OCI-LY1 (cell line): ENCODE data around the gene DHH.

Experiments
- H2AFZ ChIP-seq: fragments of 200-600 bp; sonication (generic), shearing (Covaris generic); 2 replicates; pipeline ENCODE4 v1.6.0; 2014; ENCODE audit warnings: antibody characterized with exemption, mild to moderate bottlenecking, low read length
- H3F3A ChIP-seq: fragments of 200-600 bp; sonication (generic), shearing (Covaris generic); 2 replicates; pipeline ENCODE4 v1.6.0; 2014; ENCODE audit warnings: mild to moderate bottlenecking, antibody characterized with exemption, low read length, moderate library complexity; ENCODE audit not compliant: insufficient read depth
- H3K27ac ChIP-seq: fragments of 200-600 bp; sonication (generic); 2 replicates; pipeline ENCODE4 v1.5.1; 2014; ENCODE audit warnings: low read length, mixed run types, mild to moderate bottlenecking, low read depth; ENCODE audit not compliant: poor library complexity, severe bottlenecking
- H3K27me3 ChIP-seq: fragments of 200-600 bp; sonication (generic); 2 replicates; pipeline ENCODE4 v1.6.0; 2014; ENCODE audit warnings: antibody characterized with exemption, mild to moderate bottlenecking, low read length, moderate library complexity; ENCODE audit not compliant: insufficient read depth
- H3K36me3 ChIP-seq: fragments of 200-600 bp; sonication (generic); 2 replicates; pipeline ENCODE4 v1.6.1; 2014; ENCODE audit warnings: mild to moderate bottlenecking, antibody characterized with exemption, low read length, moderate library complexity, mixed read lengths; ENCODE audit not compliant: insufficient read depth
- H3K4me1 ChIP-seq: fragments of 200-600 bp; sonication (generic); 2 replicates; pipeline ENCODE4 v1.5.1; 2014; ENCODE audit warnings: mild to moderate bottlenecking, low read length, moderate library complexity; ENCODE audit not compliant: insufficient read depth, severe bottlenecking
- H3K4me2 ChIP-seq: fragments of 200-600 bp; sonication (generic), shearing (Covaris generic); 2 replicates; pipeline ENCODE4 v1.6.1; 2014; ENCODE audit warnings: low read length
- H3K4me3 ChIP-seq: fragments of 200-600 bp; sonication (generic); 2 replicates; pipeline ENCODE4 v1.5.1; 2014; ENCODE audit warnings: low read length, low read depth, mild to moderate bottlenecking, mixed read lengths; ENCODE audit not compliant: poor library complexity, severe bottlenecking
- H3K79me2 ChIP-seq: fragments of 200-600 bp; shearing (Covaris generic); 2 replicates; pipeline ENCODE4 v1.6.1; 2016; ENCODE audit warnings: mixed run types, low read length, mixed read lengths; ENCODE audit not compliant: insufficient read depth
- H3K9ac ChIP-seq: fragments of 200-600 bp; sonication (generic), shearing (Covaris generic); 2 replicates; pipeline ENCODE4 v1.6.1; 2014; ENCODE audit warnings: mild to moderate bottlenecking, low read length, mixed read lengths
- H3K9me2 ChIP-seq: fragments of 200-600 bp; sonication (generic), shearing (Covaris generic); 2 replicates; pipeline ENCODE4 v1.6.1; 2014; ENCODE audit warnings: low read depth, mild to moderate bottlenecking, low read length, mixed read lengths
- H3K9me3 ChIP-seq: fragments of 200-600 bp; shearing (Covaris generic); 2 replicates; pipeline ENCODE4 v1.6.1; 2014; ENCODE audit warnings: low read length, mixed read lengths
- H4K20me1 ChIP-seq: fragments of 200-600 bp; sonication (generic), shearing (Covaris generic); 2 replicates; pipeline ENCODE4 v1.6.0; 2016; ENCODE audit warnings: mild to moderate bottlenecking, low read length; ENCODE audit not compliant: insufficient read depth
- CTCF ChIP-seq: fragments of 200-600 bp; sonication (generic), shearing (Covaris generic); IDR thresholded peaks from 2 replicates; pipeline ENCODE4 v1.5.1; 2017; ENCODE audit warnings: mild to moderate bottlenecking, antibody characterized with exemption, low read length, moderate library complexity, mixed read lengths
- EZH2 ChIP-seq: fragments of 200-600 bp; sonication (generic), shearing (Covaris generic); IDR thresholded peaks from 2 replicates; pipeline ENCODE4 v1.8.0; 2017; ENCODE audit warnings: borderline replicate concordance, mixed run types, mild to moderate bottlenecking, antibody characterized with exemption, low read length, moderate library complexity, mixed read lengths

DHH gene

DNA sequence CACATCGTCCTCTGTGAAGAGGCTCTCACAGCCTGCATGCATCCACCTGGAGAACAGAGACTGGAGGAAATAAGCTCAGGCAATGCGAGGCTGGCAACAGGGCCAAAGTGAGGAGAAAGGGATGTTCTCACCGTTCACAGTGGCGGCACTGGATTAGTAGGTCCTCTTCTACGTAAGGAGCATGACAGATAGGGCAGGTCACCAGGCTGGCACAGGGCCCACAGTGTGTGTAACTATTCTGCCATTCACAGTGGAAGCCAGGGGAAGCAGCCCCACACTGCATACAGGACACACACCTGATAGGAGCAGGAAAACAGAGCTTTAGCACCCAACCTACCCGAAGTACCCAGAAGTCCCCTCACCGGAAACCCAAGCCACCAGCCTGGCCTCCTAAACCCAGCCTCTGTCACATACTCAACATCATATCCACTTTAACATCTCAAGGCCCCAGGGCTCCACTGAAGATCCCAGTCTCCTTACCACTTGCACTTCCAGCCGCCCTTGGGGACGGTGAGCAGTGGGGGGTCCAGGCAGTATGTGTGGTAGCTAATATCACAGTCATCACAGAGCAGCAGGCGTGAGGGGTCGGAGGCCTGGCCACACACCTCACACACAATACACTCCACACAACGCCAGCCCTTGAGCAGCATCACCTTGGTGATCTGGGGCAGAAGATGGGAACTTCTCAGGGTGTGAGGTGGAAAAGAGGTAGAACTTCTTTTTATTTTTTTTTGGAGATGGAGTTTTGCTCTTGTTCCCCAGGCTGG, 48.3 kb downstream of the DHH start:
- H3K27ac ChIP-seq: no peak overlapping the region
- H2AFZ ChIP-seq: no peak overlapping the region
- H3K4me1 ChIP-seq: no peaks in the 10 kb centered on the region
- H3K9me2 ChIP-seq: no peaks in the 10 kb centered on the region
- H3K4me3 ChIP-seq: no peak overlapping the region
- no peaks in the 10 kb centered on the region for H3F3A ChIP-seq
- no peak overlapping the region for H3K9ac ChIP-seq
- no peaks in the 10 kb centered on the region for H3K27me3 ChIP-seq
- H3K4me2 ChIP-seq: no peak overlapping the region
- H3K9me3 ChIP-seq: no peaks in the 10 kb centered on the region
- TF ChIP-seq CTCF: no peak
- no peak for TF ChIP-seq EZH2
- no peaks in the 10 kb centered on the region for H4K20me1 ChIP-seq
- H3K36me3 ChIP-seq: peaks cover 99% of the 10 kb centered on the region
- H3K79me2 ChIP-seq: no peaks in the 10 kb centered on the region

- Histone ChIP-seq H3K27ac (no peak overlapping the region), H3K9ac (no peak overlapping the region), H3K4me2 (no peak overlapping the region), H3K36me3 (peaks cover 98% of the 10 kb centered on the region), H4K20me1 (no peaks in the 10 kb centered on the region), H3F3A (no peaks in the 10 kb centered on the region), H3K79me2 (no peaks in the 10 kb centered on the region), H3K4me3 (no peak overlapping the region), H3K9me3 (no peaks in the 10 kb centered on the region), H3K9me2 (no peaks in the 10 kb centered on the region), H3K27me3 (no peaks in the 10 kb centered on the region), H3K4me1 (no peaks in the 10 kb centered on the region), H2AFZ (no peak overlapping the region)
- TF ChIP-seq CTCF (no peak), EZH2 (no peak)
Measured at GRCh38 chr12:49044660-49045059, 49.9 kb downstream of the DHH start.

DNA sequence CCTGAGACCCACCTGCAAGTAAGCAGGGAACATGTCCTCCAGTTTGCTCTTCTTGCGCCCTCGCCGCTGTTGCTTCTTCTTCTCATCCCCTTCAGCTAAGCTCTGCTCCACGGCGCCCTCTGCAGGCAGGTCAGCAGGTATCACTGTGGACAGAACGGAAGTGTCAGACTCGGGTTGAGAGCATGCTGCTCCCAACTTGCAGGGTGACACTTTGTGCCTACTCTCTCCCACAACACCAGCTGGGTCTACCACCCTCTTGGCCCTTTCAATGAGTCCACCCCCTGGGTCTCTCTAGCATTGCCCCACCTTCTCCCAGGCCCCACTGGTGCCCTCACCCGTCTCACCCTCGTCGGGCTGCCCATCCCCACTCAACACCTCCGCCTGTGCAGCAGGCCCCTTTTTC, 50.7 kb downstream of the DHH start:
- Histone ChIP-seq H3K4me3 (no peak overlapping the region), H3K9me3 (no peaks in the 10 kb centered on the region), H3K79me2 (no peaks in the 10 kb centered on the region), H3F3A (no peaks in the 10 kb centered on the region), H4K20me1 (no peaks in the 10 kb centered on the region), H3K27ac (no peak overlapping the region), H3K9me2 (no peaks in the 10 kb centered on the region), H2AFZ (no peak overlapping the region), H3K4me2 (no peak overlapping the region), H3K27me3 (no peaks in the 10 kb centered on the region), H3K36me3 (peaks cover 98% of the 10 kb centered on the region), H3K4me1 (no peaks in the 10 kb centered on the region), H3K9ac (no peak overlapping the region)
- TF ChIP-seq CTCF (peak; percentile 86), EZH2 (no peak)
